Measurements from ENCODE around the gene TMEM120B. TPM values are rescaled to one million over a fixed set of nuclear protein-coding genes. Genes with fewer than 3 reads are reported as not detected.
A peak's percentile ranks its signal among the peaks of the same experiment; 100 is the strongest.

Gene TMEM120B
- total RNA-seq, 2 donors from 2014 or later, result 7.3 to 8.8 TPM

- Histone ChIP-seq H3K4me3 (peak overlapping the region; percentile 95), H3K27ac (peak overlapping the region; percentile 91 to 97), H3K9me3 (no peaks in the 10 kb centered on the region), H3K27me3 (replicated peaks; ENCODE audit: insufficient read depth) (no peaks in the 10 kb centered on the region), H3K36me3 (peaks cover 3% of the 10 kb centered on the region), H3K4me1 (ENCODE audit: control insufficient read depth in 1 of 2, low read depth in 2 of 2) (peaks cover 33 to 52% of the 10 kb centered on the region in 2 donors)
- no peak for TF ChIP-seq CTCF (IDR thresholded peaks at IDR 0.05)
- DNase-seq (ENCODE audit: low spot score) (no peak), ATAC-seq (ENCODE audit: insufficient number of reproducible peaks, low FRiP score, low read depth) (no peak)
Measured at GRCh38 chr12:121798787-121799155, 86.2 kb downstream of the TMEM120B start.

- DNase-seq (ENCODE audit: low spot score), result peak; percentile 42
- no peak for TF ChIP-seq CTCF (IDR thresholded peaks at IDR 0.05)
- Histone ChIP-seq H3K9me3 (no peaks in the 10 kb centered on the region), H3K27ac (peak overlapping the region; percentile 97 to 100), H3K36me3 (peaks cover 3% of the 10 kb centered on the region), H3K4me3 (peak overlapping the region; percentile 95), H3K27me3 (replicated peaks; ENCODE audit: insufficient read depth) (no peaks in the 10 kb centered on the region), H3K4me1 (ENCODE audit: control insufficient read depth in 1 of 2, low read depth in 2 of 2) (peaks cover 31 to 48% of the 10 kb centered on the region in 2 donors)
- ATAC-seq (ENCODE audit: insufficient number of reproducible peaks, low FRiP score, low read depth), result no peak
Measured at GRCh38 chr12:121799156-121799841, 86.7 kb downstream of the TMEM120B start.

GRCh38 chr12:121799842-121800693 is 87.5 kb downstream of the TMEM120B start:
- Histone ChIP-seq H3K4me1 (ENCODE audit: control insufficient read depth in 1 of 2, low read depth in 2 of 2) (peaks cover 26 to 40% of the 10 kb centered on the region in 2 donors), H3K36me3 (peaks cover 3% of the 10 kb centered on the region), H3K27ac (peak overlapping the region; percentile 97 to 100), H3K9me3 (no peaks in the 10 kb centered on the region), H3K27me3 (replicated peaks; ENCODE audit: insufficient read depth) (no peaks in the 10 kb centered on the region), H3K4me3 (peak overlapping the region; percentile 95)
- peak; percentile 57 for DNase-seq (ENCODE audit: low spot score)
- TF ChIP-seq CTCF (IDR thresholded peaks at IDR 0.05), result no peak
- peak; percentile 21 for ATAC-seq (ENCODE audit: insufficient number of reproducible peaks, low FRiP score, low read depth)

- H3K4me3 ChIP-seq, result peak overlapping the region; percentile 95
- DNase-seq (ENCODE audit: low spot score) (no peak), ATAC-seq (ENCODE audit: insufficient number of reproducible peaks, low FRiP score, low read depth) (no peak)
- H3K27me3 ChIP-seq (replicated peaks; ENCODE audit: insufficient read depth), result no peaks in the 10 kb centered on the region
- no peak for TF ChIP-seq CTCF (IDR thresholded peaks at IDR 0.05)
- H3K4me1 ChIP-seq (ENCODE audit: control insufficient read depth in 1 of 2, low read depth in 2 of 2), result peaks cover 27 to 34% of the 10 kb centered on the region in 2 donors
- H3K9me3 ChIP-seq, result no peaks in the 10 kb centered on the region
- H3K36me3 ChIP-seq, result no peaks in the 10 kb centered on the region
- peak overlapping the region; percentile 97 to 100 for H3K27ac ChIP-seq
Measured at GRCh38 chr12:121800694-121801594, 88.4 kb downstream of the TMEM120B start.

Data from thoracic aorta (tissue), 2 donors.